HCT116 (cell line): Measurements from ENCODE around the gene HCRTR1. TPM values are rescaled to one million over a fixed set of nuclear protein-coding genes. Genes with fewer than 3 reads are reported as not detected.

Source experiments
- ATAC-seq: fragments of 200-7000 bp; cut with Tn5 transposase; 2 replicates; pipeline ENCODE4 v1.9.1; 2020; ENCODE audit warnings: mild to moderate bottlenecking, moderate library complexity
- BruUV-seq: library from RNA; stranded (reverse); fragments of 400-500 nt; replicated peaks from 2 replicates; lab custom pipeline; 2021; lab: Mats Ljungman, UMichigan
- CTCF ChIA-PET: fragments of 300-600 bp; sonication (Branson Sonifier 250); formaldehyde crosslinking; loops from one replicate; lab custom pipeline; 2021; ENCODE audit warnings: antibody characterized with exemption; lab: Charles Lee
- POLR2A ChIA-PET: fragments of 300-600, 350-600 bp; sonication (Branson Sonifier 250); formaldehyde crosslinking; loops from one replicate; lab custom pipeline; 2021; ENCODE audit warnings: antibody characterized with exemption; lab: Charles Lee
- RAD21 ChIA-PET, 2 experiments: fragments of 300-600 bp; sonication (Branson Sonifier 250); formaldehyde crosslinking; loops; one replicate each; lab custom pipeline; 2023; ENCODE audit warnings: low total read pairs in 2 of 2; ENCODE audit not compliant: uncharacterized antibody in 2 of 2, unreplicated experiment in 2 of 2, low non-redundant PET in 1 of 2; lab: Charles Lee
- DNase-seq: peaks from one replicate; pipeline ENCODE4 v3.0.0-alpha.2; 2010; ENCODE audit warnings: low read depth, low spot score
- H2AFZ ChIP-seq: fragments of 200-600 bp; shearing (Covaris generic), sonication (generic); 2 replicates; pipeline ENCODE4 v1.6.1; 2017; ENCODE audit warnings: low read depth, mixed run types, mixed read lengths, antibody characterized with exemption, low read length; ENCODE audit not compliant: poor library complexity, severe bottlenecking
- H3K27ac ChIP-seq: 2 replicates; pipeline ENCODE4 v1.5.1; 2012; ENCODE audit warnings: low read depth, low read length
- H3K27me3 ChIP-seq: fragments of 200-600 bp; sonication (generic); 2 replicates; pipeline ENCODE4 v1.6.1; 2016; ENCODE audit warnings: mixed run types, low read length, mixed read lengths; ENCODE audit not compliant: insufficient read depth
- H3K36me3 ChIP-seq, 2 experiments: fragments of 200-500 bp in 1 of 2; fragments of 200-600 bp in 1 of 2; sonication (Bioruptor generic) in 1 of 2; sonication (generic) in 1 of 2; 2 replicates each; pipeline versions ENCODE4 v1.5.1 to v1.6.1; 2014 to 2016; ENCODE audit warnings: low read length in 2 of 2, inconsistent platforms in 1 of 2, mixed read lengths in 1 of 2, mixed run types in 1 of 2; ENCODE audit not compliant: insufficient read depth in 2 of 2, control insufficient read depth in 1 of 2
- H3K4me1 ChIP-seq, 2 experiments: fragments of 200-600 bp in 1 of 2; sonication (generic) in 1 of 2; 2 replicates each; pipeline versions ENCODE4 v1.5.1 to v1.6.1; 2012 to 2017; ENCODE audit warnings: low read length in 2 of 2, inconsistent platforms in 1 of 2, mild to moderate bottlenecking in 1 of 2, mixed read lengths in 1 of 2, mixed run types in 1 of 2, moderate library complexity in 1 of 2; ENCODE audit not compliant: insufficient read depth in 2 of 2, control insufficient read depth in 1 of 2
- H3K4me2 ChIP-seq: fragments of 200-600 bp; sonication (generic); 2 replicates; pipeline ENCODE4 v1.6.1; 2017; ENCODE audit warnings: mixed run types, low read length, mixed read lengths
- H3K4me3 ChIP-seq, 2 experiments: fragments of 200-600 bp in 1 of 2; sonication (generic) in 1 of 2; replicated peaks in 1 of 2; 2 replicates each; pipeline ENCODE4 v1.5.1; 2011 to 2016; ENCODE audit warnings: low read length in 2 of 2, control low read depth in 1 of 2, low read depth in 1 of 2, mild to moderate bottlenecking in 1 of 2, mixed read lengths in 1 of 2, mixed run types in 1 of 2
- H3K79me2 ChIP-seq: fragments of 200-600 bp; sonication (generic); 2 replicates; pipeline ENCODE4 v1.6.1; 2017; ENCODE audit warnings: mild to moderate bottlenecking, mixed run types, low read length, moderate library complexity, mixed read lengths; ENCODE audit not compliant: insufficient read depth
- H3K9ac ChIP-seq: fragments of 200-600 bp; sonication (generic); 2 replicates; pipeline ENCODE4 v1.6.1; 2016; ENCODE audit warnings: low read length, mixed read lengths
- H3K9me2 ChIP-seq: fragments of 200-600 bp; sonication (generic), shearing (Covaris generic); 2 replicates; pipeline ENCODE4 v1.6.1; 2017; ENCODE audit warnings: mixed run types, mild to moderate bottlenecking, moderate library complexity; ENCODE audit not compliant: insufficient read depth
- H3K9me3 ChIP-seq, 2 experiments: fragments of 200-500 bp in 1 of 2; fragments of 200-600 bp in 1 of 2; sonication (Bioruptor generic) in 1 of 2; sonication (generic) in 1 of 2; 2 replicates each; pipeline ENCODE4 v1.6.1; 2014 to 2017; ENCODE audit warnings: low read length in 2 of 2, mixed read lengths in 2 of 2, inconsistent platforms in 1 of 2, low read depth in 1 of 2, mild to moderate bottlenecking in 1 of 2, mixed run types in 1 of 2, moderate library complexity in 1 of 2; ENCODE audit not compliant: control insufficient read depth in 1 of 2, insufficient read depth in 1 of 2
- H4K20me1 ChIP-seq: fragments of 200-600 bp; sonication (generic), shearing (Covaris generic); 2 replicates; pipeline ENCODE4 v1.6.1; 2017; ENCODE audit warnings: mixed run types, mild to moderate bottlenecking, moderate library complexity; ENCODE audit not compliant: insufficient read depth
- ATF3 ChIP-seq: IDR thresholded peaks from 2 replicates; pipeline ENCODE4 v1.6.1; 2012
- CBX3 ChIP-seq: IDR thresholded peaks from 2 replicates; pipeline ENCODE4 v1.6.1; 2012; ENCODE audit warnings: low read depth
- CEBPB ChIP-seq: IDR thresholded peaks from 2 replicates; pipeline ENCODE4 v1.6.1; 2012; ENCODE audit warnings: low read depth
- CTCF ChIP-seq, 3 experiments: fragments of 200-600 bp in 1 of 3; sonication (generic) in 1 of 3; IDR thresholded peaks in 2 of 3; conservative IDR thresholded peaks in 1 of 3; 2 replicates each; pipeline ENCODE4 v1.5.1; 2012 to 2017; ENCODE audit warnings: low read depth in 2 of 3, low read length in 2 of 3, antibody characterized with exemption in 1 of 3, borderline replicate concordance in 1 of 3, control low read depth in 1 of 3, mild to moderate bottlenecking in 1 of 3, mixed read lengths in 1 of 3, mixed run types in 1 of 3, moderate library complexity in 1 of 3; ENCODE audit not compliant: insufficient read depth in 1 of 3
- EGR1 ChIP-seq: IDR thresholded peaks from 2 replicates; pipeline ENCODE4 v1.6.1; 2012; ENCODE audit warnings: low read depth
- ELF1 ChIP-seq: IDR thresholded peaks from 2 replicates; pipeline ENCODE4 v1.6.1; 2012; ENCODE audit warnings: low read depth, borderline replicate concordance
- EZH2phosphoT487 ChIP-seq: fragments of 200-600 bp; IDR thresholded peaks from 2 replicates; pipeline ENCODE4 v1.6.1; 2018; ENCODE audit warnings: antibody characterized with exemption, borderline replicate concordance
- JUND ChIP-seq: IDR thresholded peaks from 2 replicates; pipeline ENCODE4 v1.6.1; 2012
- MAX ChIP-seq: IDR thresholded peaks from 2 replicates; pipeline ENCODE4 v1.6.1; 2012
- POLR2A ChIP-seq: IDR thresholded peaks from 2 replicates; pipeline ENCODE4 v1.7.0; 2011; ENCODE audit warnings: borderline replicate concordance; ENCODE audit not compliant: insufficient read depth, insufficient read length; ENCODE audit errors: extremely low read depth
- POLR2AphosphoS5 ChIP-seq: IDR thresholded peaks from 2 replicates; pipeline ENCODE4 v1.6.1; 2011; ENCODE audit warnings: mild to moderate bottlenecking, low read depth, low read length, moderate library complexity
- TCF7L2 ChIP-seq: IDR thresholded peaks from 2 replicates; pipeline ENCODE4 v1.7.0; 2011; ENCODE audit warnings: borderline replicate concordance, inconsistent platforms; ENCODE audit not compliant: insufficient read depth, insufficient read length; ENCODE audit errors: extremely low read depth
- ZBTB33 ChIP-seq: IDR thresholded peaks from 2 replicates; pipeline ENCODE4 v1.6.1; 2011; ENCODE audit warnings: mild to moderate bottlenecking, low read length, moderate library complexity; ENCODE audit not compliant: insufficient replicate concordance; ENCODE audit errors: extremely low read depth
- intact Hi-C: fragments of 100-400 bp; cut with micrococcal nuclease; formaldehyde crosslinking; loops from 2 replicates; pipeline ENCODE4 v1.10.0; 2022
- total RNA-seq: library from RNA; stranded (reverse); gene quantifications from one replicate; pipeline ENCODE4 v1.2.1, GENCODE V29; 2021; ENCODE audit not compliant: unreplicated experiment

Gene HCRTR1
- total RNA-seq, 1 experiment from 2014 or later: not detected

GRCh38 chr1:31623365-31623764 lies 5.9 kb downstream of the HCRTR1 start:
- no peaks in the 10 kb centered on the region for H3K9me3 ChIP-seq
- TF ChIP-seq MAX: no peak
- no peak for TF ChIP-seq POLR2A
- no peak for TF ChIP-seq CBX3
- TF ChIP-seq POLR2AphosphoS5: no peak
- no peak for TF ChIP-seq ELF1
- TF ChIP-seq JUND: no peak
- TF ChIP-seq EGR1: no peak
- TF ChIP-seq CTCF (IDR thresholded peaks at IDR 0.05 in 2 of 3, conservative IDR thresholded peaks at IDR 0.05 in 1 of 3; ENCODE audit: borderline replicate concordance in 1 of 3, insufficient read depth in 1 of 3, low read depth in 2 of 3, low read length in 2 of 3): no peak
- TF ChIP-seq CEBPB: no peak
- TF ChIP-seq, all 23 proteins: peak for 0

GRCh38 chr1:31624309-31624708 lies 6.8 kb downstream of the HCRTR1 start:
- no peak overlapping the region for H3K9ac ChIP-seq
- no peak for DNase-seq
- H3K27me3 ChIP-seq: no peaks in the 10 kb centered on the region
- intact Hi-C loops: no loop called here
- no TSS peak for BruUV-seq
- no peak overlapping the region for H2AFZ ChIP-seq
- H3K9me3 ChIP-seq: no peaks in the 10 kb centered on the region
- no peak overlapping the region for H3K4me2 ChIP-seq
- H4K20me1 ChIP-seq: no peaks in the 10 kb centered on the region
- peaks cover 5 to 7% of the 10 kb centered on the region in 2 experiments; a peak in 3 of 4 replicates for H3K36me3 ChIP-seq
- H3K27ac ChIP-seq: no peak overlapping the region
- ATAC-seq: no peak
- CTCF ChIA-PET: no interaction called here
- H3K9me2 ChIP-seq: no peaks in the 10 kb centered on the region
- H3K4me1 ChIP-seq: no peaks in the 10 kb centered on the region; a peak in 1 of 4 replicates
- no peak overlapping the region for H3K4me3 ChIP-seq
- H3K79me2 ChIP-seq: no peaks in the 10 kb centered on the region
- POLR2A ChIA-PET: no interaction called here
- RAD21 ChIA-PET: no interaction called here
- TF ChIP-seq TCF7L2 (no peak), ZBTB33 (no peak), ATF3 (no peak), CBX3 (no peak), EZH2phosphoT487 (no peak)

More at GRCh38 chr1:31623365-31623764, 5.9 kb downstream of the HCRTR1 start:
- no TSS peak for BruUV-seq
- Histone ChIP-seq H3K9me2 (no peaks in the 10 kb centered on the region), H3K9ac (no peak overlapping the region), H3K4me2 (no peak overlapping the region), H3K79me2 (no peaks in the 10 kb centered on the region), H3K4me3 (no peak overlapping the region), H3K27ac (no peak overlapping the region), H3K27me3 (no peaks in the 10 kb centered on the region), H4K20me1 (no peaks in the 10 kb centered on the region), H3K4me1 (no peaks in the 10 kb centered on the region; a peak in 1 of 4 replicates), H2AFZ (no peak overlapping the region), H3K36me3 (peaks cover 0 to under 1% of the 10 kb centered on the region in 2 experiments; a peak in 1 of 4 replicates)
- intact Hi-C loops: no loop called here
- RAD21 ChIA-PET: no interaction called here
- ATAC-seq (no peak), DNase-seq (no peak)
- POLR2A ChIA-PET: no interaction called here
- CTCF ChIA-PET: interaction anchor here (1.8 kb wide), 1 partner anchor 10 kb away, joined by 4 read pairs; no protein-coding TSS in a partner anchor
